Ishikawa (cell line): ENCODE results near the gene LINGO1.

Source experiments
- CEBPB ChIP-seq: IDR thresholded peaks from 2 replicates; pipeline ENCODE4 v1.6.1; 2012
- CREB1 ChIP-seq: IDR thresholded peaks from 2 replicates; pipeline ENCODE4 v1.6.1; 2012; ENCODE audit warnings: low read depth
- EGR1 ChIP-seq: IDR thresholded peaks from 2 replicates; pipeline ENCODE4 v1.6.1; 2012
- EP300 ChIP-seq: IDR thresholded peaks from 2 replicates; pipeline ENCODE4 v1.6.1; 2012; ENCODE audit warnings: borderline replicate concordance
- FOXM1 ChIP-seq: IDR thresholded peaks from 2 replicates; pipeline ENCODE4 v1.6.1; 2012; ENCODE audit warnings: low read depth, borderline replicate concordance
- NFIC ChIP-seq: IDR thresholded peaks from 2 replicates; pipeline ENCODE4 v1.6.1; 2012
- RAD21 ChIP-seq: IDR thresholded peaks from 2 replicates; pipeline ENCODE4 v1.6.1; 2012; ENCODE audit warnings: low read depth
- TAF1 ChIP-seq: IDR thresholded peaks from 2 replicates; pipeline ENCODE4 v1.6.1; 2012; ENCODE audit warnings: low read depth, mild to moderate bottlenecking
- TCF12 ChIP-seq: IDR thresholded peaks from 2 replicates; pipeline ENCODE4 v1.6.1; 2012; ENCODE audit warnings: low read depth
- TEAD4 ChIP-seq: IDR thresholded peaks from 2 replicates; pipeline ENCODE4 v1.6.1; 2012
- YY1 ChIP-seq: IDR thresholded peaks from 2 replicates; pipeline ENCODE4 v1.6.1; 2012; ENCODE audit warnings: low read depth
- ZBTB7A ChIP-seq: IDR thresholded peaks from 2 replicates; pipeline ENCODE4 v1.6.1; 2012; ENCODE audit warnings: low read depth
- TF ChIP-seq, protein P1 (sequence below): IDR thresholded peaks from 2 replicates; pipeline ENCODE4 v1.6.1; 2012
- TF ChIP-seq, protein P2 (sequence below): IDR thresholded peaks from 2 replicates; pipeline ENCODE4 v1.6.1; 2012
- TF ChIP-seq, protein P3 (sequence below): IDR thresholded peaks from 2 replicates; pipeline ENCODE4 v1.6.1; 2012; ENCODE audit warnings: low read depth, mild to moderate bottlenecking

The LINGO1 gene

DNA sequence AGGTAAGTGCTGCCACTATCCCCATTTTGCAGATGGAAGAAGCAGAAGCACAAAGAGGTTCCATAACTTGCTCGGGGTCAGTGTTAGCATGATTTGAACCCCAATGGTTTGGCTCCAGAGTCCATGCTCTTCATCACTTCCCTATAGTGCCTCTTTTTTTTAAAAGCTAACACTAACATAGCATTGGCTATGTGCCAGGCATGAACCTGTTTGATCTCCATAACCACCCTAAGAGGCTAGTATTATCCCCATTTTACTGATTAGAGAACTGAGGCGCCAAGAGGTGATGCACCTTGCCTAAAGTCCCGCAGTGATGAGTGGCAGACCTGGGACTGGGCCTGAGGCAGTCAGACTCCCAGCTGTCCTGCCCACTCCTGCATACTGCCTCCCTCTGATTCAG lies 7.3 kb downstream of the LINGO1 start:
- TF ChIP-seq ZBTB7A (no peak), NFIC (no peak), RAD21 (no peak), TEAD4 (no peak), EGR1 (no peak), TAF1 (no peak), FOXM1 (no peak), EP300 (no peak), CREB1 (no peak), TCF12 (no peak)
- TF ChIP-seq, protein P1, sequence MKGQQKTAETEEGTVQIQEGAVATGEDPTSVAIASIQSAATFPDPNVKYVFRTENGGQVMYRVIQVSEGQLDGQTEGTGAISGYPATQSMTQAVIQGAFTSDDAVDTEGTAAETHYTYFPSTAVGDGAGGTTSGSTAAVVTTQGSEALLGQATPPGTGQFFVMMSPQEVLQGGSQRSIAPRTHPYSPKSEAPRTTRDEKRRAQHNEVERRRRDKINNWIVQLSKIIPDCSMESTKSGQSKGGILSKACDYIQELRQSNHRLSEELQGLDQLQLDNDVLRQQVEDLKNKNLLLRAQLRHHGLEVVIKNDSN, result no peak

DNA sequence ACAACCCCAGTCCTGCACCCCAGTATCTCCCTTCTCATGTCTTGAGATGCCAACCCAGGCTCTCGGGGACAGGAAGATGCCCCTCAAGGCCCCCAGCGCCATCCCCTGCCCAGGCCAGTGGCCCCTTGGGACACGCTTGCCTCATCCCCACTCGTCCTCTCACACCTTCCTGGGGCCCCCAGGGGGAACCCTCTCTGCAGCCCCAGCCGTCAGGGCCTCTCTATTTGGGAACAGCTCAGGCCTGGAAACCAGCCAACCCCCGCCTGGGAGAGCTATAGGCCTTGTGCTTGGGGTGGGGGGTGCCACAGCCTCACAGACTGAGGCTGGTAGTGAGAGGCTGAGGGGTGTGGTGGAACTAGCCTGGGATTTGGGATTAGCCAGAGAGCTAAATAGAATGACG lies 7.8 kb downstream of the LINGO1 start:
- TF ChIP-seq RAD21 (no peak), EP300 (no peak), TAF1 (no peak), FOXM1 (no peak), CREB1 (no peak)

DNA sequence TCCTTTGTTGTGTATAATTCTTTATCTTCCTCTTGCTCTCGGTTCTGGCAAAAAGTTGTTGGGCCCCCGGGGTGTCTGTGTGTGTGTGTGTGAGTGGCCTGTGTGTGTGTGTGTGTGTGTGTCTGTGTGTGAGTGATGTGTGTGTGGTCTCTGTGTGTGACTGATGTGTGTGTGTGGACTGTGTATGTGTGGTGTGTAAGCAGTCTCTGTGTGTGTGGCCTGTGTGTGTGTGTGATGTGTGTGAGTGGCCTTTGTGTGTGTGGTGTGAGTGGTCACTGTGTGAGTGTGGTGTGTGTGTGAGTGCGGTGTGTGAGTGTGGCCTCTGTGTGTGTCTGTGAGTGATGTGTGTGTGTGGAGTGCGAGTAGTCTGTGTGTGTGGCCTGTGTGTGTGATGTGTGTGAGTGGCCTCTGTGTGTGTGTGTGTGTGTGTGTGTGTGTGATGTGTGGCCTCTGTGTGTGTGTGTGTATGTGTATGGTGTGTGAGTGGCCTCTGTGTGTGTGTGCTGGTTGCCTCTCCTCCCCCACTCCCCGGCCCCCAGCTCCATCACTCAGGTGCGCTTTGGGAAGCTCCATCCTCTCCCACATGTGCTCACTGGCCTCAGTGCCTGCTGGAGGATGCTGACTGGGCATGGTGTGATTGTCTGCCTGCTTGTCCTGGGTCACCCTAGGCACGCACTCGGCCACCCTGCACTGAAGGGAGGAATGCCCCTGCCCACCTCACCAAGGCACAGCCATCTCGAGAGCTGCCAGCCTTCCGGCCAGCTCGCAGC lies 8.8 kb downstream of the LINGO1 start:
- TF ChIP-seq EP300 (no peak), TCF12 (no peak), ZBTB7A (no peak), TAF1 (no peak), TEAD4 (no peak), RAD21 (no peak), EGR1 (no peak), CREB1 (no peak), NFIC (no peak), YY1 (no peak), CEBPB (no peak), FOXM1 (no peak)
- TF ChIP-seq, protein P2, sequence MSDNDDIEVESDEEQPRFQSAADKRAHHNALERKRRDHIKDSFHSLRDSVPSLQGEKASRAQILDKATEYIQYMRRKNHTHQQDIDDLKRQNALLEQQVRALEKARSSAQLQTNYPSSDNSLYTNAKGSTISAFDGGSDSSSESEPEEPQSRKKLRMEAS, result no peak
- TF ChIP-seq, protein P1, result no peak
- TF ChIP-seq, protein P3, sequence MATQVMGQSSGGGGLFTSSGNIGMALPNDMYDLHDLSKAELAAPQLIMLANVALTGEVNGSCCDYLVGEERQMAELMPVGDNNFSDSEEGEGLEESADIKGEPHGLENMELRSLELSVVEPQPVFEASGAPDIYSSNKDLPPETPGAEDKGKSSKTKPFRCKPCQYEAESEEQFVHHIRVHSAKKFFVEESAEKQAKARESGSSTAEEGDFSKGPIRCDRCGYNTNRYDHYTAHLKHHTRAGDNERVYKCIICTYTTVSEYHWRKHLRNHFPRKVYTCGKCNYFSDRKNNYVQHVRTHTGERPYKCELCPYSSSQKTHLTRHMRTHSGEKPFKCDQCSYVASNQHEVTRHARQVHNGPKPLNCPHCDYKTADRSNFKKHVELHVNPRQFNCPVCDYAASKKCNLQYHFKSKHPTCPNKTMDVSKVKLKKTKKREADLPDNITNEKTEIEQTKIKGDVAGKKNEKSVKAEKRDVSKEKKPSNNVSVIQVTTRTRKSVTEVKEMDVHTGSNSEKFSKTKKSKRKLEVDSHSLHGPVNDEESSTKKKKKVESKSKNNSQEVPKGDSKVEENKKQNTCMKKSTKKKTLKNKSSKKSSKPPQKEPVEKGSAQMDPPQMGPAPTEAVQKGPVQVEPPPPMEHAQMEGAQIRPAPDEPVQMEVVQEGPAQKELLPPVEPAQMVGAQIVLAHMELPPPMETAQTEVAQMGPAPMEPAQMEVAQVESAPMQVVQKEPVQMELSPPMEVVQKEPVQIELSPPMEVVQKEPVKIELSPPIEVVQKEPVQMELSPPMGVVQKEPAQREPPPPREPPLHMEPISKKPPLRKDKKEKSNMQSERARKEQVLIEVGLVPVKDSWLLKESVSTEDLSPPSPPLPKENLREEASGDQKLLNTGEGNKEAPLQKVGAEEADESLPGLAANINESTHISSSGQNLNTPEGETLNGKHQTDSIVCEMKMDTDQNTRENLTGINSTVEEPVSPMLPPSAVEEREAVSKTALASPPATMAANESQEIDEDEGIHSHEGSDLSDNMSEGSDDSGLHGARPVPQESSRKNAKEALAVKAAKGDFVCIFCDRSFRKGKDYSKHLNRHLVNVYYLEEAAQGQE, result no peak

DNA sequence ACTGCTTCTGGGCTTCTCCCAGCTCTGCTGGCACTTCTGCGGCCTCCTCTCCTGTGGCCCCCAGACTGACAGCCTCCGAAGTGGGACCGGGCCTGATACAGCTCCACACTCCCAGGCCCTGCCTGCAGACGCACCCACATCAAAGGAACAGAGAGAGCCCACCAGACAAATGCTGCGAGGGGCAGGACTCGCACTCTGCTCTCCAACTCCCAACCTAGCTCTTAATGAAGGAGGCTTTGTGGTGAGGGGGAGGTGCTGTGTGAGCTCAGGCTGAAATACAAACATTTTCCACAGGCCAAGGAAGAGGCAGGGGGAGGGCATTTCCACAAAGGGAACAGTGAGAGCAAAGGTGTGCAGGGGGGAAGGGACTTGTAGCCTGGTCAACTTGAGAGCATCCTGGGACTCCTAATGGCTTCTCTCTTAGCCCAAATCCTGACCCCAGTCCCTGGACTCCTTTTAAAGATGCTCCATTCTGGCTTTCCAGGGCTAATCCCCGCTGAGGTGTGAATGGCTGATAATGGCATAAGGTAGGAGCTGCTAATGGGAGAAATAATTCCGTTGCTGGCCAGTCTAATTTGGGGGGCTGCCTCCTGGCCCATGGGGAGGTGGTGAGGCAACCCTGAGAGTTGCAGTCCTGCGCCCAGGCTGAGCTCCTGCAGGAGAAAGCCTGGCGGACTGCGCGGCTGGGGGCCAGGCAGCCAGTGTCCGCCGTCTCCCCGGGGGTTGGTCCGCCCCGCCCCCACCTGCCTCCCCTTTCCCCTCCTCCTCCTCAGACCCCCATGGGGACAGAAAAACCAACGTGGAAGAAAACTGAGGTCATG lies 9.6 kb downstream of the LINGO1 start:
- TF ChIP-seq TCF12 (no peak), EGR1 (no peak), EP300 (no peak), RAD21 (no peak), CEBPB (no peak), YY1 (no peak), CREB1 (no peak)
- TF ChIP-seq, protein P3, result no peak
- TF ChIP-seq, protein P2, result no peak

DNA sequence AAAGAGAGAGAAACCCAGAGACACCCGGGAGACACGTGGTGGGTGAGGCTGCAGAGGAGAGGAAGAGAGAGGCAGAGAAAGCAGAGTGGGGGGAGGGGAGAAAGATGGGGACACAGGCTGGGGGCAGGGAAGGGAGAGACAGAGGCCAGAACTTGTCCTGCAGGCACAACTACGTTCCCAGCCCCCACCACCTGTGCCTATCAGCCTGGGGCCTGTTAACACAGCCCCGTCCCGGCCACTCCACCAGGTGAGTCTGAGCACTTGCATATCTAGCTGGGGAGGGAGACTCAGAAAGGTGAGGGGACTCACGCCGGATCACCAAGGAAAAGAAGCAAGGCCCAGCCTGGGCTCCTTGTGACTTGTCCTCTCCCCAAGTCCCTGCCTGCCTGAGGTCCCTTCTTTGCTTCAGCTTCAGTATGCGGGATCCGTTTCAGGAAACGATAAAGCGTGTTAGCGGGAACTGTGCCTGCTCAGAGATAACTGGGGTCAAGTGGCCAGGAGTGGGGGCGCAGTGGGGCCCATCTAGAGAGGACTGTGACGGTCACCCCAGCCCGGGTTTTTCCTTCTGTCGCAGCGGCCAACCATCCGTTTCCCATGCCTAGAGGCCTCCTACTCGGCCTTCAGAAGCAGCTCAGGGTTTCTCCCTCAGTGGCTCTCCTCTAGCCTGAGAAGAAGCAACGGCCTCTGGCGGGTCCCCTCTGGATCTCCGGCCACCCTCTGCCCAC lies 10.3 kb downstream of the LINGO1 start:
- TF ChIP-seq FOXM1 (no peak), CREB1 (no peak), YY1 (no peak), TAF1 (no peak), EP300 (no peak), CEBPB (no peak), ZBTB7A (no peak), RAD21 (no peak), EGR1 (no peak)
- TF ChIP-seq, protein P2, result no peak
